Activated CD4-positive, CD25-positive, alpha-beta regulatory T cell treated with anti-CD3 and anti-CD28 coated beads, Interleukin-2, amount 50 U/mL, for 24 hours (primary cell): Measurements from ENCODE around the gene ACTR3.
A peak's percentile ranks its signal among the peaks of the same experiment; 100 is the strongest.

Experiments used
- ATAC-seq, 2 donors: fragments of 150-1000 bp; cut with Tn5 transposase; one replicate each; pipeline ENCODE4 v1.10.0; 2021; ENCODE audit warnings: mild to moderate bottlenecking in 1 of 2, moderate library complexity in 1 of 2

The ACTR3 gene

GRCh38 chr2:113966832-113967231 is 76.9 kb downstream of the ACTR3 start:
- ATAC-seq, result no peak

GRCh38 chr2:113967272-113967671 is 77.4 kb downstream of the ACTR3 start:
- ATAC-seq, result no peak

- ATAC-seq, result no peak
Observed at GRCh38 chr2:113972766-113973165, 82.9 kb downstream of the ACTR3 start.

- no peak for ATAC-seq
Observed at GRCh38 chr2:113973810-113974209, 83.9 kb downstream of the ACTR3 start.

- ATAC-seq, result no peak
Observed at GRCh38 chr2:113974727-113975126, 84.8 kb downstream of the ACTR3 start.

- ATAC-seq, result no peak
Observed at GRCh38 chr2:113976277-113976928, 86.5 kb downstream of the ACTR3 start.

GRCh38 chr2:113977060-113977659 is 87.3 kb downstream of the ACTR3 start:
- no peak for ATAC-seq

- ATAC-seq, result no peak
Observed at GRCh38 chr2:113977660-113978523, 88.0 kb downstream of the ACTR3 start.

- no peak for ATAC-seq
Observed at GRCh38 chr2:113978524-113979190, 88.8 kb downstream of the ACTR3 start.

GRCh38 chr2:113979191-113980128 is 89.6 kb downstream of the ACTR3 start:
- peak; percentile 12 to 27 for ATAC-seq

- no peak for ATAC-seq
Observed at GRCh38 chr2:113980946-113981345, 91.1 kb downstream of the ACTR3 start.

- no peak for ATAC-seq
Observed at GRCh38 chr2:113981404-113982134, 91.7 kb downstream of the ACTR3 start.

- ATAC-seq, result no peak
Observed at GRCh38 chr2:113985554-113986397, 95.9 kb downstream of the ACTR3 start.

GRCh38 chr2:113986762-113987290 is 96.9 kb downstream of the ACTR3 start:
- ATAC-seq, result no peak

- ATAC-seq, result no peak
Observed at GRCh38 chr2:113992090-113992489, 102.2 kb downstream of the ACTR3 start.

- ATAC-seq, result no peak
Observed at GRCh38 chr2:113996671-113997594, 107.0 kb downstream of the ACTR3 start.

- no peak for ATAC-seq
Observed at GRCh38 chr2:114001152-114001551, 111.3 kb downstream of the ACTR3 start.

GRCh38 chr2:114001937-114002336 is 112.0 kb downstream of the ACTR3 start:
- no peak for ATAC-seq
